DND-41 (cell line): Measurements from ENCODE around the gene TTBK1.

ENCODE experiments used
- ATAC-seq: fragments of 200-7000 bp; cut with Tn5 transposase; 3 replicates; pipeline ENCODE4 v1.9.1; 2021; ENCODE audit warnings: low read depth; ENCODE audit not compliant: insufficient read depth
- DNase-seq: peaks from one replicate; pipeline ENCODE4 v3.0.0-alpha.2; 2020
- H2AFZ ChIP-seq: 2 replicates; pipeline ENCODE4 v1.6.0; 2012; ENCODE audit warnings: low read depth, low read length
- H3K27ac ChIP-seq: 2 replicates; pipeline ENCODE4 v1.5.1; 2012; ENCODE audit warnings: low read length, inconsistent platforms
- H3K27me3 ChIP-seq: fragments of 200-600 bp; sonication (generic); 2 replicates; pipeline ENCODE4 v1.6.0; 2012; ENCODE audit warnings: low read length, mild to moderate bottlenecking, inconsistent platforms; ENCODE audit not compliant: insufficient read depth, poor library complexity
- H3K36me3 ChIP-seq: 2 replicates; pipeline ENCODE4 v1.5.1; 2012; ENCODE audit warnings: low read length, inconsistent platforms; ENCODE audit not compliant: insufficient read depth
- H3K4me1 ChIP-seq: 2 replicates; pipeline ENCODE4 v1.5.1; 2012; ENCODE audit warnings: mild to moderate bottlenecking, low read length; ENCODE audit not compliant: insufficient read depth
- H3K4me2 ChIP-seq: 2 replicates; pipeline ENCODE4 v1.6.0; 2012; ENCODE audit warnings: mild to moderate bottlenecking, moderate library complexity, low read length, inconsistent platforms; ENCODE audit not compliant: insufficient read depth
- H3K4me3 ChIP-seq, 2 experiments: fragments of 200-600 bp in 1 of 2; shearing (Covaris generic) in 1 of 2; 2 replicates each; pipeline ENCODE4 v1.5.1; 2012 to 2016; ENCODE audit warnings: inconsistent platforms in 2 of 2, low read length in 2 of 2, mild to moderate bottlenecking in 2 of 2, low read depth in 1 of 2, moderate library complexity in 1 of 2
- H3K79me2 ChIP-seq: 2 replicates; pipeline ENCODE4 v1.6.0; 2012; ENCODE audit warnings: low read length, inconsistent platforms; ENCODE audit not compliant: insufficient read depth
- H3K9ac ChIP-seq: 2 replicates; pipeline ENCODE4 v1.6.0; 2012; ENCODE audit warnings: low read depth, mild to moderate bottlenecking, inconsistent platforms, low read length, moderate library complexity
- H3K9me3 ChIP-seq: 2 replicates; pipeline ENCODE4 v1.5.1; 2012; ENCODE audit warnings: low read length, moderate library complexity, mild to moderate bottlenecking, inconsistent platforms; ENCODE audit not compliant: insufficient read depth, severe bottlenecking
- H4K20me1 ChIP-seq: 2 replicates; pipeline ENCODE4 v1.6.0; 2012; ENCODE audit warnings: low read length; ENCODE audit not compliant: insufficient read depth
- CTCF ChIP-seq: IDR thresholded peaks from 2 replicates; pipeline ENCODE4 v1.5.1; 2012; ENCODE audit warnings: borderline replicate concordance, low read length, moderate library complexity, mild to moderate bottlenecking; ENCODE audit not compliant: poor library complexity, severe bottlenecking; ENCODE audit errors: extremely low read depth
- EZH2 ChIP-seq: IDR thresholded peaks from 3 replicates; pipeline ENCODE4 v1.6.1; 2012; ENCODE audit warnings: borderline replicate concordance, low read depth, mild to moderate bottlenecking, moderate library complexity, low read length, inconsistent platforms; ENCODE audit not compliant: severe bottlenecking

TTBK1 gene

DNA sequence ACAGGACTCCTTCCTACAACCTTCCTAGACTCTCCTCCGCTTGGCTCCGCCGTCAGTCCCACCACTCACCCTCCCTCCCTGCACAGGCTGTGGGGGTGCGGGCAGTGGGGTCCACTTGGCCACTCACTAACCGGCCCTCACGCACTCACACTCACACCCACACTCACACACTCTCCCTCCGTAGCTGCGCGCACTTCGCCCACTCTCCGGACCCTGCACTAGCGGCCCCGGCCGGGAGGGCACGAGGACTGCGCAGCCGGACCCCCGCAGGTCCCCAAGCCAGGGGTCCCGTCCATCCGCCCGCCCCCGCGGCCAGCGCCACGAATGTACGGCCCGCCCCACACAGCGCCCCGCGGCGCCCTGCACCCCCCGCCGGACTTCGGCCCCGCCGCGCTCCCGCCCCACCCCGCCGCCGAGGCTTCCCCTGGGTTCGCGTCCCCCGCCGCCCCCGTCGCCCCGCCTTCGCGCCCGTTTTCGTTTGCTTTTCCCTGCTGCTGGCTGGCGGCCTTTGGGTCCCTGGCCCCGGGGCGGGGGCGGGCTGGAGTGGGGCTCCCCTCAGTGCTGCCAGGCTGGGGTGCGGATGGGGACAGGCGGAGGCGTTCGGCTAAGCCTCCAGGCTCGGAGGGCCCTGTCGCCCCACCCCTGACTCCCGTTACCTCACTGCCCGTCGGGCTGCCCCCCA lies 31.8 kb downstream of the TTBK1 start:
- peaks cover 2% of the 10 kb centered on the region for H3K4me1 ChIP-seq
- no peaks in the 10 kb centered on the region for H3K79me2 ChIP-seq
- H3K36me3 ChIP-seq: no peaks in the 10 kb centered on the region
- no peak overlapping the region for H2AFZ ChIP-seq
- no peak overlapping the region for H3K27ac ChIP-seq
- no peaks in the 10 kb centered on the region for H3K9me3 ChIP-seq
- H3K4me3 ChIP-seq: no peak overlapping the region
- peaks cover 11% of the 10 kb centered on the region for H3K27me3 ChIP-seq
- DNase-seq: no peak
- no peak overlapping the region for H3K4me2 ChIP-seq
- TF ChIP-seq EZH2 (no peak), CTCF (no peak)
- H3K9ac ChIP-seq: no peak overlapping the region
- no peak for ATAC-seq
- no peaks in the 10 kb centered on the region for H4K20me1 ChIP-seq

DNA sequence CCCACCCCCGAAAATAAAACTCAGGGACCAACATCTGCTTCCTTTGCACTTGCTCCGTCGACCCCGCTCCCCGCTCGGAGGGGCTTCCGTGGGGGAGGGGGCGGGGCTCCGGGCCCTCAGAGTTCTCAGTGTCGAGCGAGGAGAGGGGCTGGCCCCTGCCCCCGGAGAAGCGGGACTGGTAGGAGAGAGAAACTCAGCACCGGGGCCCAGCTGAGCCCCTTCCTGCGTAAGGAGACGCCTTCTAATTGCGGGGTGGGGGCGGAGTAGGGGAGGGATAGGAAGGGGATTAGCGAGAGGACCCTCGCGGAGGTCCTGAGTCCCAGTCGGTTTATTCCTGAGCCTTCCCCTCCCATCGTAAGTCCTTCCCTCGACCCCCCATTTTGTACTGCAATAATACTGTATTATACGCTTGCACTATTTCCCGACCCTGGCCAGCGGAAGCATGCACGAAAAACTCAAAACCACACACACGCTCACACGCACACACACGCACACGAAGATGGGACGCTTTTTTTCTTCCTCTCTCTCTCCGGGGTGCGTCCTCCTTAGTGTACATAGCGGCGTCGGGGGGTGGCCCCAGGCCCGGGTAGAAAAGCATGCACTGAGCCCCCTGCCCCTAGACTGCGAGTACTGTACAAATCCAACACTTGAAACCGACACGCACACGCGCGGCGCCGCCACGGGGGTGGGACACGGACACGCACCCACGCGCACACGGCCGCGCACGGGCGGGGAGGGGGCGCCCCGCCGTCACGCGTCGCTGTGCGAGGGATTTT lies 32.7 kb downstream of the TTBK1 start:
- Histone ChIP-seq H3K9ac (no peak overlapping the region), H3K4me2 (no peak overlapping the region), H3K9me3 (no peaks in the 10 kb centered on the region), H4K20me1 (no peaks in the 10 kb centered on the region), H3K4me1 (no peaks in the 10 kb centered on the region), H3K4me3 (no peak overlapping the region), H3K79me2 (no peaks in the 10 kb centered on the region), H3K27me3 (peaks cover 8% of the 10 kb centered on the region), H3K36me3 (no peaks in the 10 kb centered on the region), H3K27ac (no peak overlapping the region), H2AFZ (no peak overlapping the region)
- TF ChIP-seq CTCF (no peak), EZH2 (no peak)
- ATAC-seq (no peak), DNase-seq (no peak)

- TF ChIP-seq EZH2 (no peak), CTCF (no peak)
- peaks cover 11% of the 10 kb centered on the region for H3K27me3 ChIP-seq
- no peak overlapping the region for H3K4me3 ChIP-seq
- H3K4me1 ChIP-seq: no peaks in the 10 kb centered on the region
- H3K79me2 ChIP-seq: no peaks in the 10 kb centered on the region
- no peak overlapping the region for H3K27ac ChIP-seq
- ATAC-seq (no peak), DNase-seq (no peak)
- no peak overlapping the region for H2AFZ ChIP-seq
- H3K4me2 ChIP-seq: no peak overlapping the region
- H3K36me3 ChIP-seq: no peaks in the 10 kb centered on the region
- H4K20me1 ChIP-seq: no peaks in the 10 kb centered on the region
- H3K9ac ChIP-seq: no peak overlapping the region
- H3K9me3 ChIP-seq: no peaks in the 10 kb centered on the region
Observed at GRCh38 chr6:43276577-43277305, 33.5 kb downstream of the TTBK1 start.
